Tibial nerve (tissue), 3 donors: ENCODE data around the gene ETV6.

Experiments used
- CTCF ChIP-seq, 5 experiments: fragments of 200-600 bp in 3 of 5; fragments of 450-650 bp in 2 of 5; sonication (generic) in 3 of 5; IDR thresholded peaks; one replicate each; pipeline ENCODE4 v1.5.1; 2016 to 2019; ENCODE audit warnings: antibody characterized with exemption in 5 of 5, mild to moderate bottlenecking in 3 of 5, moderate library complexity in 2 of 5
- POLR2A ChIP-seq, 2 donors: fragments of 450-650 bp; IDR thresholded peaks; one replicate each; pipeline ENCODE4 v1.6.1; 2017; ENCODE audit warnings: antibody characterized with exemption in 2 of 2, mild to moderate bottlenecking in 2 of 2, moderate library complexity in 2 of 2

- no peak for TF ChIP-seq CTCF (IDR thresholded peaks at IDR 0.05)
- no peak for TF ChIP-seq POLR2A (IDR thresholded peaks at IDR 0.05)
Observed at GRCh38 chr12:11719678-11720099, 70.2 kb downstream of the ETV6 start.
